ENCODE results near the gene PANK1.

GRCh38 chr10:89624020-89624419, 21.0 kb downstream of the PANK1 start:
- TF ChIP-seq CTCF (conservative IDR thresholded peaks at IDR 0.05; ENCODE audit: low read depth, low read length) (no peak), EZH2 (IDR thresholded peaks at IDR 0.05; ENCODE audit: borderline replicate concordance, low read depth, low read length, poor library complexity, severe bottlenecking) (no peak)

Data from A673 (cell line).